K562 (cell line): ENCODE measurements around the gene EEF1A2. TPM values are rescaled to one million over a fixed set of nuclear protein-coding genes. Genes with fewer than 3 reads are reported as not detected.

ENCODE experiments used
- ATAC-seq: fragments of 200-7000 bp; cut with Tn5 transposase; 3 replicates; pipeline ENCODE4 v1.9.1; 2020; ENCODE audit warnings: moderate library complexity
- BruUV-seq: library from RNA; stranded (reverse); fragments of 400-500 nt; replicated peaks from 2 replicates; lab custom pipeline; 2021; lab: Mats Ljungman, UMichigan
- CTCF ChIA-PET: fragments of 300-600 bp; formaldehyde crosslinking; extraction: SDS; loops from one replicate; lab custom pipeline; 2021; ENCODE audit warnings: low intra/inter-chr PET ratio; lab: Yijun Ruan, JAX
- POLR2A ChIA-PET: fragments of 300-600, 350-650 bp; sonication (Branson Sonifier 250); formaldehyde crosslinking; extraction: SDS; loops from one replicate; lab custom pipeline; 2021; ENCODE audit warnings: antibody characterized with exemption, inconsistent platforms; lab: Yijun Ruan, JAX
- DNase-seq, 4 experiments: peaks; one replicate each; pipeline versions ENCODE4 v3.0.0 to v3.0.0-alpha.2; 2011 to 2018; ENCODE audit warnings: low spot score in 3 of 4, mixed read lengths in 3 of 4; ENCODE audit errors: extremely low read depth in 1 of 4
- FAIRE-seq: peaks from 2 replicates; lab custom pipeline; 2011; peaks lifted over from hg19 to GRCh38; lab: Jason Lieb, UNC
- H2AFZ ChIP-seq: 2 replicates; pipeline ENCODE4 v1.6.0; 2011; ENCODE audit warnings: low read depth, low read length, control low read depth, inconsistent platforms
- H3K27ac ChIP-seq: fragments of 200-600 bp; 3 replicates; pipeline ENCODE4 v1.8.0; 2011; ENCODE audit warnings: low read depth, mild to moderate bottlenecking, control low read depth, inconsistent platforms, low read length, moderate library complexity, mixed read lengths; ENCODE audit errors: extremely low read depth
- H3K27me3 ChIP-seq, 2 experiments: fragments of 300-600 bp in 1 of 2; 2 replicates in 1 of 2; 3 replicates in 1 of 2; pipeline versions ENCODE4 v1.6.0 to v1.8.0; 2011; ENCODE audit warnings: inconsistent platforms in 2 of 2, low read length in 2 of 2, mild to moderate bottlenecking in 1 of 2, mixed read lengths in 1 of 2, moderate library complexity in 1 of 2; ENCODE audit not compliant: control insufficient read depth in 2 of 2, insufficient read depth in 2 of 2
- H3K36me3 ChIP-seq: fragments of 300-600 bp; 3 replicates; pipeline ENCODE4 v1.8.0; 2011; ENCODE audit warnings: mild to moderate bottlenecking, low read length, inconsistent platforms; ENCODE audit not compliant: control insufficient read depth, insufficient read depth
- H3K4me1 ChIP-seq, 2 experiments: fragments of 200-600 bp in 1 of 2; replicated peaks in 1 of 2; 2 replicates in 1 of 2; 3 replicates in 1 of 2; pipeline versions ENCODE4 v1.5.1 to v1.8.0; 2011; ENCODE audit warnings: inconsistent platforms in 2 of 2, low read length in 2 of 2, mild to moderate bottlenecking in 1 of 2, mixed read lengths in 1 of 2, moderate library complexity in 1 of 2; ENCODE audit not compliant: control insufficient read depth in 2 of 2, insufficient read depth in 2 of 2
- H3K4me2 ChIP-seq: 2 replicates; pipeline ENCODE4 v1.6.1; 2011; ENCODE audit warnings: low read length, control low read depth, inconsistent platforms, mixed read lengths; ENCODE audit not compliant: insufficient read depth
- H3K4me3 ChIP-seq: fragments of 200-600 bp; sonication (generic), shearing (Covaris generic); 2 replicates; pipeline ENCODE4 v1.5.1; 2016; ENCODE audit warnings: control low read depth, inconsistent platforms
- H3K79me2 ChIP-seq: fragments of 200-600 bp; 3 replicates; pipeline ENCODE4 v1.8.0; 2011; ENCODE audit warnings: low read length, inconsistent platforms; ENCODE audit not compliant: control insufficient read depth, insufficient read depth
- H3K9ac ChIP-seq, 2 experiments: 2 replicates each; pipeline versions ENCODE4 v1.6.0 to v1.6.1; 2011; ENCODE audit warnings: low read depth in 2 of 2, low read length in 2 of 2, control low read depth in 1 of 2, inconsistent platforms in 1 of 2, mild to moderate bottlenecking in 1 of 2, mixed read lengths in 1 of 2; ENCODE audit not compliant: insufficient read depth in 1 of 2
- H3K9me1 ChIP-seq: one replicate; pipeline ENCODE4 v1.6.0; 2011; ENCODE audit warnings: inconsistent platforms, mild to moderate bottlenecking, low read length, moderate library complexity; ENCODE audit not compliant: control insufficient read depth, insufficient read depth
- H3K9me3 ChIP-seq: replicated peaks from 2 replicates; pipeline ENCODE4 v1.5.1; 2011; ENCODE audit warnings: low read depth, low read length, inconsistent platforms; ENCODE audit not compliant: control insufficient read depth, insufficient read depth
- H4K20me1 ChIP-seq: replicated peaks from 2 replicates; pipeline ENCODE4 v1.6.1; 2011; ENCODE audit warnings: low read length, inconsistent platforms, mixed read lengths; ENCODE audit not compliant: control insufficient read depth, insufficient read depth
- CHD1 ChIP-seq: fragments of 200-600 bp; sonication (generic); IDR thresholded peaks from one replicate; pipeline ENCODE4 v1.6.1; 2012; ENCODE audit warnings: mild to moderate bottlenecking, moderate library complexity, low read length, inconsistent platforms
- PKNOX1 ChIP-seq: fragments of 450-650 bp; IDR thresholded peaks from 2 replicates; pipeline ENCODE4 v1.6.1; 2016
- REST ChIP-seq, 2 experiments: fragments of 450-650 bp; formaldehyde crosslinking in 1 of 2; IDR thresholded peaks; 2 replicates each; pipeline versions ENCODE4 v1.4.0 to v1.6.1; 2014 to 2020; ENCODE audit warnings: mild to moderate bottlenecking in 2 of 2, borderline replicate concordance in 1 of 2, low read depth in 1 of 2
- U2AF2 ChIP-seq: fragments of 200-400 bp; formaldehyde crosslinking; optimal IDR thresholded peaks from 2 replicates; pipeline ENCODE3; 2017; ENCODE audit warnings: low read depth, mild to moderate bottlenecking, low read length
- ZNF586 ChIP-seq: fragments of 450-650 bp; formaldehyde crosslinking; conservative IDR thresholded peaks from 2 replicates; pipeline ENCODE4 v1.4.0; 2020; ENCODE audit warnings: mild to moderate bottlenecking, moderate library complexity
- WGBS: fragments of 100-300 bp; shearing (Covaris generic); methylation state at CpG from one replicate; pipeline ENCODE4 v1.1.6; 2016; ENCODE audit warnings: low coverage, mixed read lengths; ENCODE audit not compliant: insufficient coverage; ENCODE audit errors: missing lambda C conversion rate; 5-methylcytosine and 5-hydroxymethylcytosine counted together
- in situ Hi-C: fragments of 300-500 bp; cut with MboI; formaldehyde crosslinking; loops from 4 replicates; pipeline ENCODE4 v1.15.0; 2018; ENCODE audit warnings: inconsistent platforms, mixed read lengths
- intact Hi-C: fragments of 100-400 bp; cut with micrococcal nuclease; formaldehyde crosslinking; loops from 2 replicates; pipeline ENCODE4 v1.14.2; 2022
- polyA plus RNA-seq, 8 experiments: library from polyadenylated mRNA; depleted of rRNA in 4 of 8; stranded (reverse) in 5 of 8; unstranded in 3 of 8; fragments of >200 nt; fragmentation: Nextera tagmentation in 2 of 8; fragmentation: Illumina TruSeq in 1 of 8; extraction: Ambion mirVana in 2 of 8; extraction: Trizol in 1 of 8; gene quantifications; 2 replicates each; pipeline versions ENCODE4 v1.2.1 to v1.2.3, GENCODE V29; 2011 to 2014; ENCODE audit warnings: inconsistent platforms in 1 of 8, missing spikeins in 1 of 8
- total RNA-seq, 7 experiments: library from RNA; depleted of rRNA in 6 of 7; stranded (reverse); fragments of >200 nt in 6 of 7; fragmentation: Illumina TruSeq in 2 of 7; extraction: Trizol in 2 of 7; gene quantifications; 2 replicates each; pipeline versions ENCODE4 v1.2.1 to v1.2.3, GENCODE V29; 2011 to 2021; ENCODE audit warnings: low replicate concordance in 1 of 7

The EEF1A2 gene
- total and polyA plus RNA-seq, 9 of the 15 experiments (the other 6 are each of a cell fraction or from before 2014, with no cell fraction given), result 0.04 to 29.6 (median 11.5) TPM

GRCh38 chr20:63519668-63520503 is 21.0 kb upstream of the EEF1A2 start:
- H2AFZ ChIP-seq, result peak overlapping the region; percentile 74
- H3K9me3 ChIP-seq, result peaks cover 7% of the 10 kb centered on the region
- peak; percentile 59 for ATAC-seq
- H3K27me3 ChIP-seq, result peaks cover 29 to 39% of the 10 kb centered on the region in 2 experiments
- peak; percentile 66 to 75 (median 72) for DNase-seq
- no peaks in the 10 kb centered on the region for H3K9me1 ChIP-seq
- peaks cover 10 to 57% of the 10 kb centered on the region in 2 experiments for H3K4me1 ChIP-seq
- in situ Hi-C loops (no loop called here), intact Hi-C loops (no loop called here)
- ChIA-PET POLR2A (interaction anchor here (0.6 to 1.5 kb wide), 11 partner anchors 10 to 179 kb away, joined by 3 to 19 read pairs (median 4); no protein-coding TSS in a partner anchor), CTCF (interaction anchor here (1.0 kb wide), 1 partner anchor 24 kb away, joined by 5 read pairs; no protein-coding TSS in a partner anchor)
- no peaks in the 10 kb centered on the region for H4K20me1 ChIP-seq
- 9% methylated on average over 33 of the region's 72 CpGs for WGBS
- BruUV-seq, result TSS peak; percentile 70
- FAIRE-seq, result no peak
- H3K9ac ChIP-seq, result peak overlapping the region; percentile 53 to 98; a peak in 3 of 4 replicates
- peak overlapping the region; percentile 85 for H3K4me3 ChIP-seq
- H3K36me3 ChIP-seq, result peaks cover 23% of the 10 kb centered on the region; the same call in 2 of the 3 replicates
- H3K27ac ChIP-seq, result peak overlapping the region; percentile 96; the same call in 1 of the 3 replicates
- peak overlapping the region; percentile 66 for H3K4me2 ChIP-seq
- H3K79me2 ChIP-seq, result peaks cover 14% of the 10 kb centered on the region
- TF ChIP-seq U2AF2, result no peak
- TF ChIP-seq CHD1, result peak; percentile 0
- TF ChIP-seq ZNF586, result no peak
- TF ChIP-seq PKNOX1, result peak; percentile 68
- peak; percentile 32; the same call in 1 of the 2 replicates for TF ChIP-seq REST (IDR thresholded peaks at IDR 0.05; ENCODE audit: borderline replicate concordance)
- TF ChIP-seq REST (CRISPR knock-in tag; IDR thresholded peaks at IDR 0.05; ENCODE audit: low read depth), result no peak
